ENCODE measurements around the gene TOPORS.

The TOPORS gene

GRCh38 chr9:32578976-32579375 is 26.6 kb upstream of the TOPORS start (continued):
- no peak for TF ChIP-seq TSHZ2 (CRISPR knock-in tag; IDR thresholded peaks at IDR 0.05)

- no peak for ATAC-seq
Measured at GRCh38 chr9:32577316-32577715, 24.9 kb upstream of the TOPORS start.

More at GRCh38 chr9:32577316-32577715, 24.9 kb upstream of the TOPORS start:
- TF ChIP-seq POU6F1 (CRISPR knock-in tag; IDR thresholded peaks at IDR 0.05; ENCODE audit: borderline replicate concordance, low read depth) (no peak), RARB (CRISPR knock-in tag; IDR thresholded peaks at IDR 0.05) (no peak), ARNTL (CRISPR knock-in tag; IDR thresholded peaks at IDR 0.05; ENCODE audit: borderline replicate concordance, low read depth) (no peak), ZFP3 (CRISPR knock-in tag; IDR thresholded peaks at IDR 0.05) (no peak), TSHZ2 (CRISPR knock-in tag; IDR thresholded peaks at IDR 0.05) (no peak), ZNF8 (CRISPR knock-in tag; IDR thresholded peaks at IDR 0.05) (no peak), GLIS3 (CRISPR knock-in tag; IDR thresholded peaks at IDR 0.05) (no peak), OSR1 (CRISPR knock-in tag; IDR thresholded peaks at IDR 0.05) (no peak), PATZ1 (CRISPR knock-in tag; IDR thresholded peaks at IDR 0.05; ENCODE audit: borderline replicate concordance) (no peak), BACH2 (CRISPR knock-in tag; IDR thresholded peaks at IDR 0.05; ENCODE audit: borderline replicate concordance) (no peak), SNAI2 (CRISPR knock-in tag; IDR thresholded peaks at IDR 0.05) (no peak), TOX (CRISPR knock-in tag; IDR thresholded peaks at IDR 0.05; ENCODE audit: borderline replicate concordance) (no peak), ISL1 (CRISPR knock-in tag; IDR thresholded peaks at IDR 0.05) (no peak), CSRNP3 (CRISPR knock-in tag; IDR thresholded peaks at IDR 0.05) (no peak), TCF4 (CRISPR knock-in tag; IDR thresholded peaks at IDR 0.05; ENCODE audit: borderline replicate concordance) (no peak), ZC3H10 (CRISPR knock-in tag; IDR thresholded peaks at IDR 0.05) (no peak), ZNF565 (CRISPR knock-in tag; conservative IDR thresholded peaks at IDR 0.05; ENCODE audit: low read depth) (no peak), PPARA (CRISPR knock-in tag; IDR thresholded peaks at IDR 0.05; ENCODE audit: borderline replicate concordance) (no peak), ZNF70 (CRISPR knock-in tag; IDR thresholded peaks at IDR 0.05) (no peak), ESRRG (CRISPR knock-in tag; IDR thresholded peaks at IDR 0.05) (no peak)
